Astrocyte (in vitro differentiated cells and primary cell): Measurements from ENCODE around the gene CALHM1. TPM values are rescaled to one million over a fixed set of nuclear protein-coding genes. Genes with fewer than 3 reads are reported as not detected.

Experiments
- DNase-seq: peaks from one replicate; pipeline ENCODE4 v3.0.0-alpha.2; 2010; ENCODE audit warnings: low read depth
- FAIRE-seq: peaks from 2 replicates; lab custom pipeline; 2011; peaks lifted over from hg19 to GRCh38; lab: Jason Lieb, UNC
- H2AFZ ChIP-seq: 2 replicates; pipeline ENCODE4 v1.6.0; 2012; ENCODE audit warnings: low read depth, low read length, inconsistent platforms
- H3K27ac ChIP-seq: 2 replicates; pipeline ENCODE4 v1.5.1; 2011; ENCODE audit warnings: low read depth, low read length, inconsistent platforms
- H3K27me3 ChIP-seq: 2 replicates; pipeline ENCODE4 v1.6.0; 2011; ENCODE audit warnings: low read length, inconsistent platforms; ENCODE audit not compliant: insufficient read depth
- H3K36me3 ChIP-seq: 2 replicates; pipeline ENCODE4 v1.5.1; 2011; ENCODE audit warnings: low read length, inconsistent platforms; ENCODE audit not compliant: insufficient read depth
- H3K4me1 ChIP-seq: 2 replicates; pipeline ENCODE4 v1.5.1; 2011; ENCODE audit warnings: low read length, inconsistent platforms; ENCODE audit not compliant: insufficient read depth
- H3K4me2 ChIP-seq: 2 replicates; pipeline ENCODE4 v1.6.0; 2012; ENCODE audit warnings: low read length, inconsistent platforms
- H3K4me3 ChIP-seq: 2 replicates; pipeline ENCODE4 v1.5.1; 2011; ENCODE audit warnings: low read depth, mild to moderate bottlenecking, low read length, inconsistent platforms; ENCODE audit not compliant: insufficient read depth
- H3K79me2 ChIP-seq: 2 replicates; pipeline ENCODE4 v1.6.0; 2012; ENCODE audit warnings: mild to moderate bottlenecking, low read length, inconsistent platforms; ENCODE audit not compliant: insufficient read depth
- H3K9ac ChIP-seq: 2 replicates; pipeline ENCODE4 v1.6.0; 2012; ENCODE audit warnings: mild to moderate bottlenecking, low read length, inconsistent platforms
- H3K9me3 ChIP-seq: 2 replicates; pipeline ENCODE4 v1.5.1; 2012; ENCODE audit warnings: low read depth, mild to moderate bottlenecking, low read length, inconsistent platforms; ENCODE audit not compliant: insufficient read depth
- H4K20me1 ChIP-seq: 2 replicates; pipeline ENCODE4 v1.6.0; 2012; ENCODE audit warnings: low read length, inconsistent platforms; ENCODE audit not compliant: insufficient read depth
- H3K27ac Mint-ChIP-seq: one replicate; pipeline ENCODE4 v1.8.0; 2021; ENCODE audit warnings: mild to moderate bottlenecking, mixed read lengths; ENCODE audit not compliant: unreplicated experiment
- H3K27me3 Mint-ChIP-seq: one replicate; pipeline ENCODE4 v1.8.0; 2021; ENCODE audit warnings: low read depth, mixed read lengths; ENCODE audit not compliant: unreplicated experiment
- H3K36me3 Mint-ChIP-seq: one replicate; pipeline ENCODE4 v1.8.0; 2021; ENCODE audit warnings: low read depth, mixed read lengths; ENCODE audit not compliant: unreplicated experiment
- H3K4me1 Mint-ChIP-seq: one replicate; pipeline ENCODE4 v1.8.0; 2021; ENCODE audit warnings: low read depth, mixed read lengths; ENCODE audit not compliant: unreplicated experiment
- H3K4me3 Mint-ChIP-seq: one replicate; pipeline ENCODE4 v1.8.0; 2021; ENCODE audit warnings: mild to moderate bottlenecking, moderate library complexity, mixed read lengths; ENCODE audit not compliant: unreplicated experiment
- H3K9me3 Mint-ChIP-seq: one replicate; pipeline ENCODE4 v1.8.0; 2021; ENCODE audit warnings: mild to moderate bottlenecking, mixed read lengths; ENCODE audit not compliant: unreplicated experiment
- EZH2 ChIP-seq: IDR thresholded peaks from 2 replicates; pipeline ENCODE4 v1.6.1; 2012; ENCODE audit warnings: mild to moderate bottlenecking, low read length, inconsistent platforms; ENCODE audit not compliant: insufficient read depth
- total RNA-seq: library from RNA; stranded (reverse); gene quantifications from 2 replicates; pipeline ENCODE4 v1.2.1, GENCODE V29; 2021
- TF ChIP-seq, protein P1 (sequence below): IDR thresholded peaks from 2 replicates; pipeline ENCODE4 v1.5.1; 2011; ENCODE audit warnings: low read depth, mild to moderate bottlenecking, inconsistent platforms, low read length, moderate library complexity; ENCODE audit not compliant: insufficient read depth

The CALHM1 gene
- total RNA-seq, 1 donor from 2014 or later = not detected

DNA sequence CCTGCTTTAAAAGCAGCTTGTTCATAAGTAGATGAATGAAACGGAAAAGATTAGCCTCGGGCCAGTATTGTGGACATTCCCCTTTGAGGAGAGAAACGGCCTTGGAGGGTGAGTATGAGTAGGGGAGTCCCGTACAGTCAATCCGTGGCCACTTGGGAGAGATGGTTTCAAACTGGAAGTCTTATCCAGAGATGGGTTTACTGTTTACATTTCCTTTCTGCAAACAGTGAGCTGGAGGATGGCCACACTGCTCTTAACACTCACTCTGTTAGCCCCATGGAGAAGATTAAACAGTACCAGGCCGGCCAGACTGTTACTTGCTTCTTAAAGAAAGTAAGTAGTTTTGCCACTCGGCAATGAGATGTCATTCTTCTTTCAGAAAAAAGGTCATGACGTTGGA lies 26.8 kb downstream of the CALHM1 start:
- Mint-ChIP-seq H3K4me1 (no peaks in the 10 kb centered on the region), H3K27ac (no peak overlapping the region), H3K27me3 (no peaks in the 10 kb centered on the region), H3K9me3 (no peaks in the 10 kb centered on the region), H3K36me3 (peaks cover 24% of the 10 kb centered on the region), H3K4me3 (no peak overlapping the region)
- H3K4me3 ChIP-seq = no peak overlapping the region
- H3K36me3 ChIP-seq = peaks cover 68% of the 10 kb centered on the region
- FAIRE-seq (no peak), DNase-seq (no peak)
- no peaks in the 10 kb centered on the region for H3K27me3 ChIP-seq
- no peak overlapping the region for H3K9ac ChIP-seq
- no peaks in the 10 kb centered on the region for H3K9me3 ChIP-seq
- peaks cover 62% of the 10 kb centered on the region for H4K20me1 ChIP-seq
- TF ChIP-seq EZH2 = no peak
- TF ChIP-seq, protein P1, sequence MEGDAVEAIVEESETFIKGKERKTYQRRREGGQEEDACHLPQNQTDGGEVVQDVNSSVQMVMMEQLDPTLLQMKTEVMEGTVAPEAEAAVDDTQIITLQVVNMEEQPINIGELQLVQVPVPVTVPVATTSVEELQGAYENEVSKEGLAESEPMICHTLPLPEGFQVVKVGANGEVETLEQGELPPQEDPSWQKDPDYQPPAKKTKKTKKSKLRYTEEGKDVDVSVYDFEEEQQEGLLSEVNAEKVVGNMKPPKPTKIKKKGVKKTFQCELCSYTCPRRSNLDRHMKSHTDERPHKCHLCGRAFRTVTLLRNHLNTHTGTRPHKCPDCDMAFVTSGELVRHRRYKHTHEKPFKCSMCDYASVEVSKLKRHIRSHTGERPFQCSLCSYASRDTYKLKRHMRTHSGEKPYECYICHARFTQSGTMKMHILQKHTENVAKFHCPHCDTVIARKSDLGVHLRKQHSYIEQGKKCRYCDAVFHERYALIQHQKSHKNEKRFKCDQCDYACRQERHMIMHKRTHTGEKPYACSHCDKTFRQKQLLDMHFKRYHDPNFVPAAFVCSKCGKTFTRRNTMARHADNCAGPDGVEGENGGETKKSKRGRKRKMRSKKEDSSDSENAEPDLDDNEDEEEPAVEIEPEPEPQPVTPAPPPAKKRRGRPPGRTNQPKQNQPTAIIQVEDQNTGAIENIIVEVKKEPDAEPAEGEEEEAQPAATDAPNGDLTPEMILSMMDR = no peak
- H3K27ac ChIP-seq = no peak overlapping the region
- H3K4me1 ChIP-seq = no peaks in the 10 kb centered on the region
- no peak overlapping the region for H3K4me2 ChIP-seq
- H2AFZ ChIP-seq = no peak overlapping the region
- peaks cover 3% of the 10 kb centered on the region for H3K79me2 ChIP-seq

DNA sequence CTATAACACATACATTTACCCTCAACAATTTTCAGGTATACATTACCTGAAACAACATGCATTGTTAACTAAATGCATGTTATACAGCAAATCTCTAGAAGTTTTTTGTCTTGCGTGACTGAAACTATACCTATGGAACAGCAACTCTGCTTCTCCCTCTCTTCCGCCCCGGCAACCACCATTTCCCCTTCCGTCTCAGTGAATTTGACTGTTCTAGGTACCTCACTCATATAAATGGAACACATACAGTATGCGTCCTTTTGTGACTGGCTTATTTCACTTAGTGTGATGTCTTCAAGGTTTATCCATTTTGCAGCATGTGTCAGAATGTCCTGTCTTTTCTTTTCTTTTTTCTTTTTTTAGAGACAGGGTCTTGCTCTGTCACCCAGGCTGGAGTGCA lies 29.1 kb downstream of the CALHM1 start:
- no peaks in the 10 kb centered on the region for H3K27me3 ChIP-seq
- no peaks in the 10 kb centered on the region for H3K4me1 ChIP-seq
- H3K27ac ChIP-seq = no peak overlapping the region
- FAIRE-seq = no peak
- no peak overlapping the region for H3K9ac ChIP-seq
- Mint-ChIP-seq H3K36me3 (peaks cover 27% of the 10 kb centered on the region), H3K4me1 (no peaks in the 10 kb centered on the region), H3K9me3 (no peaks in the 10 kb centered on the region), H3K27me3 (no peaks in the 10 kb centered on the region), H3K4me3 (no peak overlapping the region), H3K27ac (no peak overlapping the region)
- H4K20me1 ChIP-seq = peaks cover 62% of the 10 kb centered on the region
- no peaks in the 10 kb centered on the region for H3K9me3 ChIP-seq
- peaks cover 65% of the 10 kb centered on the region for H3K36me3 ChIP-seq
- peaks cover 2% of the 10 kb centered on the region for H3K79me2 ChIP-seq
- no peak for DNase-seq
- H3K4me3 ChIP-seq = no peak overlapping the region
- H2AFZ ChIP-seq = no peak overlapping the region
- H3K4me2 ChIP-seq = no peak overlapping the region
- TF ChIP-seq, protein P1 = no peak
- TF ChIP-seq EZH2 = no peak

DNA sequence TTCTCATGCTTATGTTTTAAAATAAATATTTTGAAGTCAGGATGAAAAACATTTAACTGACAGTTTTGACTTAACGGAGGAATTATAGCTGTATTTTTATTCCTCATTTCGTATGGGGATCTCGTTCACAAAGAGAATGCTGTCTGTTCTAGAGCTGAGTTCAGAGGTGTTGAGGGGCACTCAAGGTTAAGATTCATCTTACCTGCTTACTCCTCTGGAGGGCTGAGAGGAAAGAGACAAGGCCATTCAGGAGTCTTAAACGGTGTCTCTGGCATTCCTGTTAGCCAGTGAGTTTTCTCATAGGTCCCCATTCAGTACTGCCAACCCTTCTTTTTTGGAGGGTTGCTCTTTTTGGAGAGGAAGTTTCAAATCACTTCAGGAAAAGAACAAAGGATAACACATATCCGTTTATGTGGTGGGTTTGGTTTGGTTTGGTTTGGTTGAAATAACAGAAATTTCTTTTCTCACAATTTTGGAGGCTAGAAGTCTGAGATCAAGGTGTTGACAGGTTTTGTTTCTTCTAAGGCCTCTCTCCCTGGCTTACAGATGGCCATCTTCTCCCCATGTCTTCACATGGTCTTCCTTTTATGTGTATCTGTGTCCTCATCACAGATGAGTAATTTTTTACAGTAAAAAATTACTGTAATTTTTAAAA lies 29.6 kb downstream of the CALHM1 start:
- Histone ChIP-seq H3K27me3 (no peaks in the 10 kb centered on the region), H3K9me3 (no peaks in the 10 kb centered on the region), H3K36me3 (peaks cover 65% of the 10 kb centered on the region), H2AFZ (no peak overlapping the region), H3K4me1 (no peaks in the 10 kb centered on the region), H3K4me3 (no peak overlapping the region), H3K27ac (no peak overlapping the region), H3K9ac (no peak overlapping the region), H3K79me2 (no peaks in the 10 kb centered on the region), H3K4me2 (no peak overlapping the region), H4K20me1 (peaks cover 60% of the 10 kb centered on the region)
- H3K27me3 Mint-ChIP-seq = no peaks in the 10 kb centered on the region
- peaks cover 30% of the 10 kb centered on the region for H3K36me3 Mint-ChIP-seq
- FAIRE-seq (no peak), DNase-seq (no peak)
- no peak overlapping the region for H3K27ac Mint-ChIP-seq
- no peaks in the 10 kb centered on the region for H3K9me3 Mint-ChIP-seq
- no peak overlapping the region for H3K4me3 Mint-ChIP-seq
- TF ChIP-seq, protein P1 = no peak
- TF ChIP-seq EZH2 = no peak
- H3K4me1 Mint-ChIP-seq = no peaks in the 10 kb centered on the region
